GM18861 (cell line): Measurements from ENCODE around the gene FMN1.

Experiments
- ATAC-seq: cut with Tn5 transposase; IDR thresholded peaks from one replicate; pipeline ENCODE4 v1.9.1; 2021; ENCODE audit not compliant: unreplicated experiment

Gene FMN1

DNA sequence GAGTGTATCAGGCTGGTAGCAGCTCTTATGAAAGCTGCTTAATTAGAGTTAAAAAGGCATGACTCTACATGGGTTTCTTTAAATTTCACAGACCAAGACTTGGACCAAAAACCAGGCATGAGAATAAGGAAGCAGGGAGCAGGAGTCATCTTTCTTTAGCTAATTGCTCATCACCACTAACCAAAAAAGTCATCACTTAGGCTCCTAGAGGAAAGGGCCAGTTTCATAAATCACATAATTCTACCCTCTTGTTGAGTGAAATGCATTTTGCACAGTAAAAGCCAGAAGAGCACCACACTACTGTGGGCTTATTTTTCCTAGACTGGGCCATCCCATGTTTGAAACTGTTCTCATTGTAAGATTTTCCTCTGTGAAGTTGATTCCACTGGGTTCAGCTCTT lies 301.1 kb downstream of the FMN1 start:
- no peak for ATAC-seq

DNA sequence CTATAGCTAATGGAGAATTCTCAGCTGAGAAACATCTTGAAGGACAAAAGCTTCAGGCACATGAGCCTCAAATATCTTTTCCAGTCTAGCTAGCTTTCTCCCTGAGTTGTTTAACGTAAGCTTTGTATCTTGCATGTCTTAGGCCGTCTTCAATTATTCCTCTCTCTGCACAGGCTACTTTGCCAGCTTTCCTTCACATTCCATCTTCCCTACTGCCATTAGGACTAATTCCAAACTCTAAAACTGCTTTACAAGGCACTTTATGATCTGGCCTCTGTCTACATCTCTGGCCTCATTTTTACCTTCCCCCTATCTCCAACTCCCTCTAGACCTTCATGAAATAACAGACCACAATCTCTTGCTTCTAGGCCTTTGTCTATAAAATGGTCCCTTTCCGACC lies 305.3 kb downstream of the FMN1 start:
- ATAC-seq = no peak

DNA sequence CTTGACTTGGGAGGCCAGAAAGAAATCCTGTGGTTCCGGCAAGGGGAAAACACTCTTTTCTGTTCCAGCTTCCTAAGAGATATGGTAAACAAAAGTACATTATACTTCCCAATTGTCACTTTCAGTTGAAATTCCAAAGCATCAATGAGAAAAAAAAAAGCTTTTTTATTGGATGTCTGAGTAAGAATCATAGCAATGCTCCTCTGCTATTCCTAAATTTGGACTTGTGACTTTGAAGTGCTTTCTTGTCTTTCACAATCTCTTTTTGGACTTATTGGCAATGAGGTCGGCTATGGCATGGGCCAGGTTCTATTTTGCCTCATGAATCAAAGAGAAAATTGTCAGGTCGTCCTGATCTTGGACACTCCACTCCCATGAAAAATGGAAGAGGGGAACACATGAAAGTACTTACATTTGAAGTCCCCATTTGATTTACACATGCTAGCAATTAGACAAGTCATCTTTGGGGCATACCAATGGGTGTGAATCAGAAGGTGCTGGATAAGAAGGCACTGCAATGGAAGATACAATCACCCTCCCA lies 306.2 kb downstream of the FMN1 start:
- no peak for ATAC-seq

DNA sequence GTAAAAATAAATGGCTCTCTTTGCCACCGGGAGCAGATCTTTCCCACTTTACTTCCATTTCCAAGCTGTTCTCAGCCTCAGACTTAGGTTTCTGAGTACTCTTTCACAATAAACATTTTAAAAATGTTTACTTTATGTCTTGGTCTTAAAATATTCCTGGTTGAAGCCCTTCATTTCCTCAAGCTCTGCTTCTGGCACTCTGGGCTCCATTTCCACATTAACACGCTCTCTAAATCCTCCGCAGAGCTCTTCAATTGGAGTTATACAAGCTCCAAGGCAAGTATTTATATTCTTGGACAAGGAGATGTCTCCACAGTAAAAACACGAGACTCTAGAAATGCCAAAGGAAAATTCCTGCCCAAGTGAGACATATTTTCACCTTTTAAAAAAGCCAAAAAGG lies 307.4 kb downstream of the FMN1 start:
- ATAC-seq = no peak

DNA sequence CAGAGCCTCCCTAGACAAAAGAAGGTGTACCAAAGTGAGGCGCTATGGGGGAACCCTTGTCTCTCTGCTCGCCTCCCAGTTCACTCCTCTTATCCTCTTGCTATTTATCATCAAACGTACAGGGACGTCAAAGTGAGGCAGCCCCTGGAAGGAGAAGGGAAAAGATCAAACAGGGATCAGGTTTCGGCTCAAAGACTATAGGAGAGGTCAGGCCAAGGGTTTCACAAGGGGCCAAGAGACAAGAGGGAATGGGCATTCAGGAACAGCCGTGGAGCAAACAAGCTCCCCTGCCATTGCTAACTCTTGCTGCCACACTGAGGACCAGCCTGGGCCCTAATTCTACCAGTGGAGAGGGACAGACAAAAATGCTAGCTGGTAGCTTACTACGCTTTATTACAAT lies 308.1 kb downstream of the FMN1 start:
- no peak for ATAC-seq

DNA sequence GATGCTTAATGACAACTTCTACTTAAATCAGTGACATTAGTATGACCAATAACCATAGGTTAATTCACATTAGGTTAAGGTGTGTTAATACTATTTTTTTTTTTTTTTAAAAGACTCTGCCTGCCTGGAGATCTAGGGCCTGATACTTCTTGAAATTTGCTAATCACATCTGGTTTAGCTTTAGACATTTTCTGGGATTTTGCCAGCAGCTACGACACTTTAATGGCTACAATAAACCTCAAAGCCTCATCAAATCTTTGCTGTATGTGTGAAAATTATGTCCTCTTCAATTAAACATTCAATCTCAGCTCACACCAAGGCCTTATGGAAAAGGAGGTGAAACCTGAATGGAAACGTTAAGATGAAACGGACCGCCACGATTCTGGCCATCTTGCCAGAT lies 308.8 kb downstream of the FMN1 start:
- ATAC-seq = no peak

DNA sequence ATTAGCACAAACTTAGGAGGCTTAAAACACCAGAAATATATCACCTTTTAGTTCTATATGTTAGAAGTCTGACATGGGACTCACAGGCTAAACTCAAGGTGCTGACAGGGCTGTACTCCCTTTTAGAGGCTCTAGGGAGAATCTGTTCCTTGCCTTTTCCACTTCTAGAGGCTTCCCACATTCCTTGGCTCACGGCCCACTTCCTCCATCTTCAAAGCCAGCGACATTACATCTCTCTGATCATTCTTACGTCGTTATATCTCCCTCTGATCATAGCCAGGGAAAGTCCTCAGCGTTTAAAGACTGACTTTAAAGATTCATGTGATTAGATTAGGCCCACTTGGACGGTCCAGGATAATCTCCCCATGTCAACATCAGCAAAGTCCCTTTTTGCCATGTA lies 310.4 kb downstream of the FMN1 start:
- no peak for ATAC-seq

DNA sequence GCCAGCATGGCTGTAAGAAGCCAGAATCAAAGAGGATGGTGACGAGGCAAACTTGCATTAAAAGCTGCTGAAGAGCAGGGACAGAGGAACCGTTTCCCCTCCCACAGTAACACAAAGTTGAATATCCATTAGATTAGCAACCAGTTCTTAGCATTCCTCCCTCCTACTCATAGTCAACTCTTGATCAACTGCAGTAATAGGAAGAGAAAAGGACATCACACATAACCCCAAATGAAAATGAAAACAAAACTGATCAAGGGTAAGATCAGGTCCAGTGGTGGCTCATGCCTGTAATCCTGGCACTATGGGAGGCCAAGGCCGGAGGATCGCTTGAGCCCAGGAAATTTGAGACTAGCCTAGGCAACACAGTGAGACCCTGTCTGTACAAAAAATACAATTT lies 311.6 kb downstream of the FMN1 start:
- ATAC-seq = no peak

DNA sequence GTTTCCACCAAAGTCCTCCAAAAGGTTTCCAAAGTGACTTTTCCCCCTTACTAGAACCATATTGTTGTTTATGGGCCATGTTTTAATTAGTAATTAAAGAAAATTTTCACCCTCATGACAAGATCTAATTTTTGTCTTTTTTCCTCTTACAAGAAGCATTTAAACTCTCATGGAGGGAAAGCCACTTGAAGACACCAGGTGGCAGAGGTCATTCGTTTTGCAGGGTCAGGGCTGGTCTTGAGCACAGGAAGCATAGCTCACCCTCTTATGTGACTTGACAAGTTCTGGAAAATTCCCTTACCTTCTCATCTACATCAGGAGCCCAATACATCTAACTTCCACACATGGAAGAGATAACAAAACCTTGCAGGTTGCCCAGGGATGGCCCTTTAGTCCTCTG lies 313.0 kb downstream of the FMN1 start:
- ATAC-seq = no peak

DNA sequence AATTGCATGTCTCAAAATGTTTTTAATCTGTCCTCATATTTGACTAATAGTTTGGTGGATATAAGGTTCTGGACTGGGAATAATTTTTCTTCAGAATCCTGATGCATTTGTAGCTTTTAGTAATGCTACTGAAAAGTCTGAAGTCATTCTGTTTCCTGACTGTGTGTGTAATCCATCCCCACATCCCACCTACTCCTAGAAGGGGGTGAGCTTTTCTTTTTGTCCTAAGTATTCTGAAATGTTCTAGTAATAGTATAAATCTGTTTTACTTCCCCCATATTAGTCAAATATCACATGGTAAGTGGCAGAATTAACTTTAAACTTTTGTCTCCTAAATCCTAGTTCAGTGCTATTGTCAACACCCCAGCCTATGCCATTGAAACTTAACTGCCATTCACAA lies 313.9 kb downstream of the FMN1 start:
- ATAC-seq = no peak

DNA sequence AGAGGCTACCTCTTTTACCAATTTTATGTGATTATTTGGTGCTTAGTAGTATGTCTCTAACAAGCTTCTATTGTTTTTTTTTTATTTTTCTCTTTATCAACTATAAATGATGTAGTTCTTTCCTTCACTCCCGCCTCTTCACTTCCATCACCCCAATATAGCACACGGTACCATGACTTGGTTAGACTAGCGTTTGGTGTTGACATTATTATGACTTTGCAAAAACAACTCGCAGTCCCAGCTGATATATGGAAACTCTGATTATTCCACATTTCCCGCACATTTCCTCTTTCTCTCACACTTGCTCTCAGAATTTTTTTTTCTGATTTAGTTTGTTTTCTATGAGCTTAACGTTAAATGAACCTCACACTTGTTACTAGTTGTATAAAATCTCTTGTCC lies 314.5 kb downstream of the FMN1 start:
- ATAC-seq = no peak

DNA sequence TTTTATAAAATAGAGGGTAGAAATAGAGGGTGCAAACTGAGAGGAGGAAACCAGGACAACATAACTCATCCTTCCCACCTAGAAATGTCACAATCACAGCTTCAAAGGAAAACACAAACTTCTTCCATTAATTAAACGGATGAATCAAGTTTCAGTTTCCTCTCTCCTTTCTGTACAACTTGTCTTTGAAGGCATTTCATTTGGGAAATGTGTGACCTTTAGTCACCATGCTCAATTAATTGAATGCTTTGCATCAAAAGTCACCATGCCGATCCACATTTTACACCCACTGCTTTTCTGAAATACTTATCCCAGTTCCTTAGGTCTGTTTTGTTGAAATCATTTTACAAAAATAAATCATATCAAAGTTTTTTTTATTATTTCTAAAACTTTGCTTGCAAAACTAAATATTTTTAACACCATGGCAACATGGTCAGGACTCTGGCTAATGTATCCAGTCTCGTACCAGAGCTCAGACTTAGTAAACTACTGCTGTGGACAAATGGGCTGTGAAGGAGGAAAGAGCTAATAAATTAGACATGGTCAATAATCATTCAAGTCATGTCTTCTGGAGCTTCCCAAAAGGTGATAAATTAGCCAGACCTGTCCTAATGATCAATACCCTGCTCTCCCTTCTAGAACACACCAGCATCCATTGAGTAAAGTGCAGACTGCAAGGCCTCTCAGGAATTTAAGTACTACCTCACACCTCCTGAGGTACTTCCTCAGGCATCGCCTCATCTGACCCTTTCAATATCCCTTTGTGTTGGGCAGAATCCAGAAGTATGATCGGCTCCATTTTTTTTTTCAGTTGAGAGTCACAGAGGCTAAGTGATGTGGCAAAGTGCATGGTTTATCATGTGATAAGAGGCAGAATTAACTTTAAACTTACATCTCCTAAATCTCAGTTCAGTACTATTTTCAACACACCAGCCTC lies 315.4 kb downstream of the FMN1 start:
- ATAC-seq = no peak

DNA sequence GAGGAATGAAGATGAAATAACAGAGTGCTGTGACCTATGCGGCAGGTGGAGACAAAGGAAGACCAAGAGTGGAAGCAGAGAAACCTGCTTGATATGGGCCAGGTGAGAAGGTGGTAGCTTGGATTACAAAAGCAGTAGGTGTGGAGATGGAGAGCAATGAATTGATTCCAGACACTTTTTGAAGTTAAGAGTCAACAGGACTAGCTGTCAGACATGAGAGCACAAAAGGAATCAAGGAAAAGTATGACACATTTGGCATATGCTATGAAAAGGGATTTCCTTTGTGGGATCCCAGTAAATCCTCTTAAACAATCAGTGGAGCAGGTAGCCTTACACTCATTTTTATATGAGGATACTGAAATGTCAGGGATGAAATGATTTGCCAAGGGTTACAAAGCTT lies 316.2 kb downstream of the FMN1 start:
- ATAC-seq = no peak

DNA sequence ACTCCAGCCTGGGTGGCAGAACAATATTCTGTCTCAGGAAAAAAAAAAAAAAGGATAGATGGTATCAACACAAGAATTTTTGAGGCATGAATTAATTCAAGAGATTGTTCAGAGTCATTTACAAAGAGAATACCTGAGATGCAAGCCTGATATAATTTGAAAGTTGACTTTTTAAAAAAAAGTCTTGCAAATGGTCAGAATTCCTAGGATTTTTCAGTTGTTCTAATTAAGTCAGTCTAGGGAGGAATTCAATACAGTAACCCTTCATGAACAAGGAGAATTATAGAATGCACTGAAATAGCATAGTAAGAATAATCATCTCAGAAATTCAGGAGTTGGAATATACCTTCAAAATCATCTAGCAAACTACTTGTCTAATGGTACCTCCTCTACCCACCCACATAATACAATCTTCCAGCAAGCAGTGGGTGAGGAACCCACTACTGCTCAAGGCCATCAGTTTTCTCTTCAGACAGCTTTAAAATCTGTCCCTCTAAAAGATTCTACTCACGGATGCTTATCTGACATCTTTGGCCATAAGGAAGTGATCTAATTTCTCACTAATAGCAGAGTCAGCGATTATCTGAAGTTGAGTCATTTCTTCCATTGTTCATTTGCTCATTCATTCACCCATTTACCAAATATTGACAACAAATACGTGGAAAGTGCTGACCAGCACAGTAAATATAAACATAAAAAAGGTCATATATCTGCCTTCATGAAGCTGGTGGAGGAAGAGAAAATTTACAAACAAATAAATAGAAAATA lies 317.1 kb downstream of the FMN1 start:
- ATAC-seq = no peak

DNA sequence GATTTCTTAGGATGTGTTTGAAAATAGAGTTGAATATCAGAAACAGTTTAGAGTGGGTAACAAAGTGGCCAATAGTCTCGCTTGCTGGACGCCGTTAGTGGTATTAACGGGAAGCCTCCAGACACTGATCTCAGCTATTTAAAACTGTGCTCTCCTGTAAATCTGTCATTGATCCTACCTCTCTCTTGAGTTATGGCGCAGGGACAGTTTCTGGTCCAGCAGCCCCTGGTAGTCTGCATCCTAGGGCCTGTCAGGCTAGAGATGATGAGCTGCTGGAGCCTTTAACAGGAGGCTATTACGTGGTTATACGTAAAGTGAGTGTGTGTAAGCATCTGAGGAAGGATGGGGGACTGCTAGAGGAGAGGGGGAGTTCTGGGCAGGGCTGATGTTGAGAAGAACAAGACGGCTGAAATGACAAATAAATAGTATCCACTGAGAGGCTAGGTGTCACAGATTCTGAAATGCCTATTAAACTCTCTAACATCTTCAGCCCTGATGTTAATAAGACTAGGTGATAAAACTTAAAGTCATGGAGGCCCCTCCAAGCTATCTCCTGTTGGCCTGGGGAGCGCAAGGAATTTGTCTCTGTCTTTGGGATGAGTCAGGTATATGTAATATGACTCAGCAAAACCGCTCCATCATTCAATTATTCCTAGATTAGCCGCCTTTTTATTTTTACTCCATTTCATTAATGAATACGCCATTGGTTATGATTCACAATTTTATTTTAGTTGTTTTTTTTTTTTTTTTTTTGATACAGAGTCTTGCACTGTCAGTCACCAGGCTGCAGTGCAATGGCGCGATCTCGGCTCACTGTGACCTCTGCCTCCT lies 321.0 kb downstream of the FMN1 start:
- ATAC-seq = no peak

DNA sequence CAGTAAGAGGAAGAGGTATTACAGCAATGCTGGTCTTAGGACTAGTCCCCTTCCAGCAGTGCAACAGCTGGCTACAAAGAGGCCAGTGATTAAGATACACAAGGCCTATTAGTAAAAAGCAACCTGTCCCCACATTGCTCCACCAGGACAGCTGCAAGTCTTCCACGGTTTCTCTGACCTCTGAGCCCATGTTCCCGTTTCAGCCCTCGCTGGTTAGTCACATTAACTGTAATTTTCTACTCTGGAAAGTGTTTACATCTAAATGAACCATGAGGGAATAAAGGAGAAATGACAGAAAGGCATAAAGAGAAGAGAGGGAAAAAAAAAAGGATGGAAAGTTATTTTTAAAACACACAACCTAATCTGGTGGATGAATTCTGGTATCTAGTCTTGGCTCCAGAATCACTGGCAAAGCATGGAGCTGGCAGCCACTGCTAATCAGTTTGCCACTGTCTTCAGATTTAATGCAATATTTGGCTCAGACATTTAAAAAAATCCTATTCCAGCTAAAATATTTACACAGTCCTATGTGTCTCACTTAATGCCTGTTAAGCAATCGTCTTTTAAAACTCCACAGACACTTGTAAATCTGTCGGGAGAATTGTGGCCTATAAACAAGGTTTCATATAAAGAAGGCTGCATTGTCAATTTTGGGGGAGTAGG lies 321.8 kb downstream of the FMN1 start:
- no peak for ATAC-seq

DNA sequence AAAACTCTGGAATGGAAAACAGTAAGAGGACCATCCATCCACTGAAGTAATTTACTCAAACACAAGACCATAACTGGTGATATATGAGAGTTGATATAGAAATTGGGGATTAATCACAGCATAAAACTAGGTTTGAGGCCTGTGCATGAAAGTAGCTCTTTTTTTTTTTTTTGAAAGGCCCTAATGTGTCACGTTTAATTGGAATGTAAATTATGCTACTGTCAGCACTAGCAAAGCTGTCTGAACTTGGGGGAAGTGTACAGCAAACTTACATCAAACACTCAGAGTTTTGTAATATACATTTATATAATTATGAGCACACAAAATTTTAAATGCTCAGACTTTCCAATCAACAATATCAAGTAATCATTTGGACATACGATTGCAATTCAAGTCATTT lies 322.6 kb downstream of the FMN1 start:
- no peak for ATAC-seq

DNA sequence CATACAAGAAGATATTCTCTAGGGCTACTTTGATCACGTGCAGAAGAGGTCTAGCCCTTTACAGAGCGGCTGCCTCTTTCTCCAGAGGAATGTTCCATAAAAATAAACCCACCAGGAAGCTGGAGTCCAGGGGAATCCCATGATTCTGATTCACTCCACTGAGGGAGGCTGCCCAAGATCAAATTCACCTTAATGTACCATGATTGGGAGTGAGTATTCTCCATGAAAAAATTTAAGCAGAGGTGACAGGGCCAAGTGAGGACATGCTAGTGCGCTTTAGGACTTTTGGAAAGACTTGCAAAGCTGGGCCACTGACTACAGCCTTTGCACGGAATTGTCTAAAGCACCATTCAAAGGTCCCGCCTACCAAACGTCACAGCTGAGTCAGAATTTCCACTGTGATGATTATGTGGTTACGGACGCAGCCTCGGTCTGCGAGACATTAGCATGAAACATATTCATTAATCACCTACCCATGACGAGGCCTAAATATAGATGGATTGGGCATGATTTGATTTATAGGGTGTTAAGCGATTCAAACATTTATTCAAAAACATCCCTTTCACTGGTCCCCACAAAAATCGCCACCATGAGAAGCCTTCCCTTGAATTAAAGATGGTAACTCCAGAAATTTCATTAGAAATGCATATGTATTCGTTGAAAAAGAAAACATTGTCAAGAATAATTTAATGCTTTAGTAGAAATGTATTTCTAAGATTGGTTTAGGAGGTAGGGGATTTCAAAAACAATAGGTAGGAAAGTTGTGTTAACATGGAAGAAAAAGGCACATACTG lies 324.1 kb downstream of the FMN1 start:
- peak; percentile 82 for ATAC-seq

DNA sequence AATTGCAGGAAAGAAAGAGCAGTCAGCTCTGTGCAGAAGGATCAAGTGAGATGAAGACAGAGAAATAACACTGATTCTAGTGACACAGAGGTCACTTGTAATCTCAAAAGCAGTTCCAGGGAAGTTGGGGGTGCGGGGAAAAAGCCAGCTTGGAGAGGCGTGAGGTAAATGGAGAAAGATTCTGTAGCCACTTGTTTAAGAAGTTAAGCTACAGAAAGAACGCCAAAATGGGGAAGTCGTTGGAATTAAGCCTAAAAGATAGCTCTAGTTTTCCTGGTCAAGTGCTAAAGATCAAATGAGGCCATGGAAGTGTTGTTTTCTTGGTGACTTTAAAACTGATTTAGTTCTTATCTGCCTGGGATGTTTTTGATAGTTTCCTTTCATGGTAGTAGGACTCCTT lies 324.7 kb downstream of the FMN1 start:
- no peak for ATAC-seq

DNA sequence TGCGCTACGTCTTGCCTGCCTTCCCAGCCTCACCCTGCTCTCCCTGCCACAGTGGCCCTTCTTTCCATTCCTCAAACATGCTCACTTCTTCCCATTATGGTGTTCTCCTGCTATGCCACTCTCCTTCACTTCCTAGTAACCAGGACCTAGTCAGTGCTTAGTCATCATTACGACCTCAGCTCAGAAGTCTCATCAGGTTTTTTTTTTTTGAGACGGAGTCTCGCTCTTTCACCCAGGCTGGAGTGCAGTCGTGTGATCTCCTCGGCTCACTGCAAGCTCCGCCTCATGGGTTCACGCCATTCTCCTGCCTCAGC lies 327.2 kb downstream of the FMN1 start:
- ATAC-seq = no peak
